ENCODE data around the gene SYT5.

Gene SYT5

DNA sequence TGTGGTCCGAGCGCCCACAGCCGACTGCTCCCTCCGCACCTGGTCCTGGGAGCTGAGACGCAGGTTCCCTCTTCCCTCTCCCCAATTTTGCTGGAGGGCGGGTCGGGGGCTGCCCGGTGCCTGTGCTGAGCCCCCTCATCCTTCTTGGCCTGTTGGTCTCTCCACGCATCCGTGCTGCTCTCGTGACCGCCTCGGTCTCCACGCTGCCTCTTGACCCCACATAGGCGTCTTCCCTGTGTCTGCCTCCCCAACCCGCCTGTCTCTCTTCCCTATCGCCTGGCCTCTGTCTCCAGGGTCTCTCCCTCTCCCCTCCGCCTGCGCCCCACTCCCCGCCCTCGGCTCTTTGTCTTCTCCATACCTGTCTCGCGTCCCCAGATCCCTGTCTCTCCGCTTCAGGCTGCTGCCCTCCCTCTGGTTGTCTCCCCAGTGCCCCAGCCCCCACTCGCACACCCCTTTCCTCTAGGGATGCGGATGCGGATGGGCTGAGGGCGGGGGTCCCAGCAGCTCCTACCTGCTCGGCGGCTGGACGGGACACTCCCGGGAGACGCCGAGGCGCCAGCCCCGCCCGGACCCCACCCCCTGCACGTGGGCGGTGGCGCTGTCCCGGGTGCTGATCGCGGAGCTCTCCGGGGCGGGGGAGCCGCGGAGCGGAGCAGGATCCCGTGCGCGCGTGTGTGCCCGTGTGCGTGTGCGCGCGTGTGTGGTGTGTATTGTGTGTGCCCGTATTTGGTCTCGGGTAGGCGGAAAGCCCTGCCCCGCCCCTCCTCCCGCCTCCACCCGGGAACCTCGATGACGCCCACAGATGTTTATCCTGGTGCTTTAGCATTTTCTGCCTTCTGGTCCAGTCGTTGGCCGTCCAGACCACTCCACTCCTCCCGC is at the start of gene SYT5:
Gene SYT5, minus strand, starts transcription at position 684 of the 879 bp plus-strand sequence. CDS start 1,248 bp downstream, outside the sequence.
- Histone ChIP-seq H3K4me3 (ENCODE audit: low read length) (peak within 1 kb of the TSS; percentile 76), H3K27me3 (ENCODE audit: control insufficient read depth, low read length) (peaks cover 27% of the 10 kb centered on the region)
- TF ChIP-seq, protein P1, sequence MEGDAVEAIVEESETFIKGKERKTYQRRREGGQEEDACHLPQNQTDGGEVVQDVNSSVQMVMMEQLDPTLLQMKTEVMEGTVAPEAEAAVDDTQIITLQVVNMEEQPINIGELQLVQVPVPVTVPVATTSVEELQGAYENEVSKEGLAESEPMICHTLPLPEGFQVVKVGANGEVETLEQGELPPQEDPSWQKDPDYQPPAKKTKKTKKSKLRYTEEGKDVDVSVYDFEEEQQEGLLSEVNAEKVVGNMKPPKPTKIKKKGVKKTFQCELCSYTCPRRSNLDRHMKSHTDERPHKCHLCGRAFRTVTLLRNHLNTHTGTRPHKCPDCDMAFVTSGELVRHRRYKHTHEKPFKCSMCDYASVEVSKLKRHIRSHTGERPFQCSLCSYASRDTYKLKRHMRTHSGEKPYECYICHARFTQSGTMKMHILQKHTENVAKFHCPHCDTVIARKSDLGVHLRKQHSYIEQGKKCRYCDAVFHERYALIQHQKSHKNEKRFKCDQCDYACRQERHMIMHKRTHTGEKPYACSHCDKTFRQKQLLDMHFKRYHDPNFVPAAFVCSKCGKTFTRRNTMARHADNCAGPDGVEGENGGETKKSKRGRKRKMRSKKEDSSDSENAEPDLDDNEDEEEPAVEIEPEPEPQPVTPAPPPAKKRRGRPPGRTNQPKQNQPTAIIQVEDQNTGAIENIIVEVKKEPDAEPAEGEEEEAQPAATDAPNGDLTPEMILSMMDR (IDR thresholded peaks at IDR 0.05; ENCODE audit: low read depth, low read length, poor library complexity, severe bottlenecking) = no peak
- TF ChIP-seq EZH2phosphoT487 (IDR thresholded peaks at IDR 0.05; ENCODE audit: borderline replicate concordance, low read length) = no peak

DNA sequence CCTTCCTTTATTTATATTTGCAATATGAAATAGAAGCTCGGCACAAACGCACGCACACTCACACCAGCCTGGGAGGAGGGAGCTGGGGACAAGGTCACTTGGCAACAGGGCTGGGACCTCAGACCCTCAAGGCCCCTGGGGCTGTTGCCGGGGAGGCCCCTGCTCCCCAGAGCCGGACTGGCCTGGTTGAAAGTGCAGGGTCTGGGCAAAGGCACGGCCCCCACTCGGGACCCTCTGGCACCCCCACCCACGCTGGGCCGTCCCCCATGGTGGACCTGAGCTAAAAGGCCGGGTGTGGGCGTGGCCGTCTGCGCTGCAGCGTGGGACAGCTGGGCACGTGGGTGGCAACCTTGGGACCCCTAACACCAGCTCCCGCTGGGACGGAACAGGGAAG is 49.7 kb upstream of the SYT5 start:
- peaks cover 89% of the 10 kb centered on the region for H3K36me3 ChIP-seq (ENCODE audit: control insufficient read depth, low read length)
- peaks cover 11% of the 10 kb centered on the region for H3K79me2 ChIP-seq (ENCODE audit: control insufficient read depth, low read length)
- H4K20me1 ChIP-seq (ENCODE audit: control insufficient read depth, insufficient read depth, low read depth, low read length) = peaks cover 16% of the 10 kb centered on the region; the same call in 1 of the 2 replicates

More for the DNA sequence above, at the start of gene SYT5:
- Histone ChIP-seq H4K20me1 (ENCODE audit: control insufficient read depth, insufficient read depth, low read depth, low read length) (no peaks in the 10 kb centered on the region; the same call in 1 of the 2 replicates), H3K9me3 (ENCODE audit: control insufficient read depth, insufficient read depth, low read length) (peaks cover 18% of the 10 kb centered on the region; the same call in 1 of the 2 replicates), H3K4me2 (ENCODE audit: low read length) (peak within 1 kb of the TSS; percentile 88), H3K27ac (ENCODE audit: low read depth, low read length) (no peak within 1 kb of the TSS), H3F3A (ENCODE audit: control insufficient read depth, insufficient read depth) (no peaks in the 10 kb centered on the region), H3K79me2 (ENCODE audit: control insufficient read depth, low read length) (no peaks in the 10 kb centered on the region), H3K36me3 (ENCODE audit: control insufficient read depth, low read length) (no peaks in the 10 kb centered on the region), H3K9me2 (replicated peaks; ENCODE audit: control insufficient read depth, low read length) (no peaks in the 10 kb centered on the region), H3K4me1 (ENCODE audit: control insufficient read depth, low read length) (peaks cover 26% of the 10 kb centered on the region)

DNA sequence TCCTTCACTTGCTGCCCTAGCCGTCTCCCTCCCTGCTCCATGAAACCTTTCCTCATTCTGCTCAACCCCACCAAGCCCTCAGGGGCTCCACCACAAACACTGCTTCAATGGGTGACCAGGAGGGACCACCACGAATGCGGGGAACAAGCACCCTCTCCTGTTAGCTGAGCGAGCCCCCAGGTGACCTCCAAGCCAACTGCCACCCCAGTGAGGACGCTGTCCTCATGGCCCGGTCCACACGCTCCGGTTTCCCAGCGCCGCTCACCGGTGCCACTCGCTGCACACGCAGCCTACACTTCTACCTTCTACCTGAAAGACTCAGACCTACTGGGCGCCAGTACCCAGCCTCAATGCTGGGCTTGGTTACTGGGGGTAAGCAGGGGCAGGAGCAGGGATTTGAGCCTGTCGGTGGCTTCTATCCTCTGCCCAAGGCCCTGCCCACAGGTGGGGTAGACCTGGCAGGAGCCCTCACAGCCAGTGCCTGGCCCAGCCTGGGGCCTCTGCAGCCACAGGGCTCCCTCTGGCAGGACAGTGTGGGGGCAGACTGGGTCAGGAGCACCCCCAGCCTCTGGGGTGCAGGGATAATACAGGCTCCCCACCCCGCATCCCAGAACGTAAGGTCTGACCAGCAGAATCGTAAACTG is 49.2 kb upstream of the SYT5 start:
- Histone ChIP-seq H3K4me1 (ENCODE audit: control insufficient read depth, low read length) (no peaks in the 10 kb centered on the region), H3K27me3 (ENCODE audit: control insufficient read depth, low read length) (no peaks in the 10 kb centered on the region), H3K4me2 (ENCODE audit: low read length) (no peak overlapping the region), H3K4me3 (ENCODE audit: low read length) (no peak overlapping the region), H3K9me3 (ENCODE audit: control insufficient read depth, insufficient read depth, low read length) (no peaks in the 10 kb centered on the region), H3K36me3 (ENCODE audit: control insufficient read depth, low read length) (peaks cover 87% of the 10 kb centered on the region), H3K27ac (ENCODE audit: low read depth, low read length) (no peak overlapping the region), H3K79me2 (ENCODE audit: control insufficient read depth, low read length) (peaks cover 7% of the 10 kb centered on the region), H3F3A (ENCODE audit: control insufficient read depth, insufficient read depth) (0 out of 2 replicates have a peak, but pooled peaks cover 4% of the 10 kb centered on the region), H4K20me1 (ENCODE audit: control insufficient read depth, insufficient read depth, low read depth, low read length) (peaks cover 16% of the 10 kb centered on the region; the same call in 1 of the 2 replicates), H3K9me2 (replicated peaks; ENCODE audit: control insufficient read depth, low read length) (no peaks in the 10 kb centered on the region)
- TF ChIP-seq EZH2phosphoT487 (IDR thresholded peaks at IDR 0.05; ENCODE audit: borderline replicate concordance, low read length) = no peak
- TF ChIP-seq, protein P1 (IDR thresholded peaks at IDR 0.05; ENCODE audit: low read depth, low read length, poor library complexity, severe bottlenecking) = no peak

More for the DNA sequence above, 49.7 kb upstream of the SYT5 start:
- Histone ChIP-seq H3K4me1 (ENCODE audit: control insufficient read depth, low read length) (no peaks in the 10 kb centered on the region), H3K27me3 (ENCODE audit: control insufficient read depth, low read length) (no peaks in the 10 kb centered on the region), H3K4me3 (ENCODE audit: low read length) (no peak overlapping the region), H3K9me3 (ENCODE audit: control insufficient read depth, insufficient read depth, low read length) (no peaks in the 10 kb centered on the region), H3K9me2 (replicated peaks; ENCODE audit: control insufficient read depth, low read length) (no peaks in the 10 kb centered on the region), H3K27ac (ENCODE audit: low read depth, low read length) (no peak overlapping the region), H3F3A (ENCODE audit: control insufficient read depth, insufficient read depth) (0 out of 2 replicates have a peak, but pooled peaks cover 4% of the 10 kb centered on the region), H3K4me2 (ENCODE audit: low read length) (no peak overlapping the region)
- TF ChIP-seq, protein P1 (IDR thresholded peaks at IDR 0.05; ENCODE audit: low read depth, low read length, poor library complexity, severe bottlenecking) = no peak
- TF ChIP-seq EZH2phosphoT487 (IDR thresholded peaks at IDR 0.05; ENCODE audit: borderline replicate concordance, low read length) = no peak
